ENCODE measurements around the gene DBNL. TPM values are rescaled to one million over a fixed set of nuclear protein-coding genes. Genes with fewer than 3 reads are reported as not detected.
"Not testable (repeated sequence)": the region's sequence is repeated elsewhere in the genome, so short reads cannot be mapped to it uniquely, and the experiment has no call there.

Gene DBNL
- total RNA-seq, 1 experiment from 2014 or later: 64.5 TPM

DNA sequence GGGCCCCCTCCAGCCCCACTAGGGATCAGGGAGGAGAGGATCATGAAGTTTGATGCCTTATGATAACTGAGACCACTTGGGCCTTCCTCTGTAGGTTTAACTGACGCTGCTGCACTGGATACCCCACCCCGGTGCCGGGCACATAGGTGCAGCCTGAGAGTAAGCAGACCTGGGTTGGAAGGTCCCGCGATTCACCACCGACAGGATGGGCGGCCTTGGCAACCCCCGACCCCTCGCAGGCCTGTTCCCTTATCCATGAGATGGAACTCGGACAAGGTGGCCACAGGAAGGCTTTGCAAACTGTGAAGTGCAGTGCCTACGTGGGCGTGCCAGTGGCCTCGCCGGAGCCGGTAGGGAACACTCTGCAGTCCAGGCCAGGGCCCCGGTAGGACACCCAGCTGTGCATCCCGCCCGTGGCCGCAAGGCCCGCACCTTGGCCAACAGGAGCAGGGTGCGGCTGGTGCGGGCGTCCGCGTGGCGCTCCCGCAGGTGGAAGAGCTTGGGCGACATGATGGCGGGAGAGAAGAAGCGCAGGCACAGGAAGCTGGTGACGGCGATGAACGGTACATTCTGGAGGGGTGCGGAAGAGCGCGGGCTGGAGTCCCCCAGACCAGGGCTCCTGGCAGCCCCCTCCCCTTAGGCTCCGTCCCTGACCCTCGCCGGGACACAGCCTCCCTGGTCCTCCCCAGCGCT lies 4.6 kb upstream of the DBNL start:
- POLR2A ChIA-PET (ENCODE audit: low non-redundant PET); BruUV-seq (replicated peaks); intact Hi-C loops (cut with micrococcal nuclease; ENCODE audit: unreplicated experiment): not testable (repeated sequence)

DNA sequence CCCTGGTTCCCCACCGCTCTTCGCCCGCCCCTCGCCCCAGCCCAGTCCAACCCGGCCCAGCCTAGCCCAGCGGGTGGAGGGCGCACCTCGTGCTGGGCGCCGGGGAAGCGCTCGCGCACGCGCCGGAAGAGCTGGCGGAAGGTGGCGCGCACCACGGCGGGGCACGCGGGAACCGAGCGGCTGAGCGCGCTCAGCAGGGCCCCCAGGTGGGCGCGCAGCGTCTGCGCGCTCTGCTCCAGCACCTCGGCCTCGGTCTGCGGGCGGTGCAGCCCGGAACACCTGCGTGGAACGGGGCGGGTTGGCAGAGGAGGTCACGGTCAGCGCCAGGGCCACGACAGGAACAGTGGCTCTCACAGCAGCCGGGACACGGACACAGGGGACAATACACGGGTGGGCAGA lies 4.0 kb upstream of the DBNL start:
- H3K9me3 ChIP-seq (ENCODE audit: low read depth, low read length, poor library complexity, severe bottlenecking); H3K4me3 ChIP-seq (ENCODE audit: low read depth, low read length, poor library complexity, severe bottlenecking); intact Hi-C loops (cut with micrococcal nuclease; ENCODE audit: unreplicated experiment); H3K27ac ChIP-seq (ENCODE audit: low read depth, low read length, poor library complexity, severe bottlenecking); DNase-seq (ENCODE audit: low spot score); H3K36me3 ChIP-seq (ENCODE audit: insufficient read depth, low read length, poor library complexity, severe bottlenecking); H3K4me1 ChIP-seq (ENCODE audit: insufficient read depth, low read length, poor library complexity, severe bottlenecking); H3K27me3 ChIP-seq (replicated peaks; ENCODE audit: insufficient read depth, low read depth, low read length, poor library complexity); BruUV-seq (replicated peaks); CTCF ChIA-PET; POLR2A ChIA-PET (ENCODE audit: low non-redundant PET): not testable (repeated sequence)

More for the DNA sequence above, 4.6 kb upstream of the DBNL start:
- H3K27ac ChIP-seq (ENCODE audit: low read depth, low read length, poor library complexity, severe bottlenecking); H3K36me3 ChIP-seq (ENCODE audit: insufficient read depth, low read length, poor library complexity, severe bottlenecking); H3K9me3 ChIP-seq (ENCODE audit: low read depth, low read length, poor library complexity, severe bottlenecking); H3K4me3 ChIP-seq (ENCODE audit: low read depth, low read length, poor library complexity, severe bottlenecking); CTCF ChIA-PET; DNase-seq (ENCODE audit: low spot score); H3K4me1 ChIP-seq (ENCODE audit: insufficient read depth, low read length, poor library complexity, severe bottlenecking); H3K27me3 ChIP-seq (replicated peaks; ENCODE audit: insufficient read depth, low read depth, low read length, poor library complexity): not testable (repeated sequence)

DNA sequence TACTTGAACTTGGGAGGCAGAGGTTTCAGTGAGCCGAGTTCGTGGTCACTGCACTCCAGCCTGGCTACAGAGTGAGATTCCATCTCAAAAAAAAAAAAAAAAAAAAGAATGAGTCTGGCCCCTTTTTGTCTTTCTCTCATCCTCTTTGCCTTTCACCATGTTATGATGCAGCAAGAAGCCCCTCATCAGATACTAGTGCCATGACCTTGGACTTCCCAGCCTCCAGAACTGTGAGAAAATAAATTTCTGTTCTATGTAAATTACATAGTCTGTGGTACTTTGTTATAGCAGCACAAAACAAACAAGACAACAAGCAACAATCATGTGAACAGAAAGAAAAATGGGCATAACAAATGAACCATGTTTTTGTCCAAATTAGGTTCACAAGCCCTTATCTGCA lies 2.3 kb upstream of the DBNL start:
- Histone ChIP-seq H3K9me3 (ENCODE audit: low read depth, low read length, poor library complexity, severe bottlenecking) (no peaks in the 10 kb centered on the region), H3K27ac (ENCODE audit: low read depth, low read length, poor library complexity, severe bottlenecking) (no peak overlapping the region), H3K27me3 (replicated peaks; ENCODE audit: insufficient read depth, low read depth, low read length, poor library complexity) (no peaks in the 10 kb centered on the region), H3K36me3 (ENCODE audit: insufficient read depth, low read length, poor library complexity, severe bottlenecking) (peaks cover 7% of the 10 kb centered on the region), H3K4me1 (ENCODE audit: insufficient read depth, low read length, poor library complexity, severe bottlenecking) (peaks cover 8% of the 10 kb centered on the region), H3K4me3 (ENCODE audit: low read depth, low read length, poor library complexity, severe bottlenecking) (no peak overlapping the region)
- ChIA-PET CTCF (no interaction called here), POLR2A (ENCODE audit: low non-redundant PET) (no interaction called here)
- no peak for TF ChIP-seq EZH2 (IDR thresholded peaks at IDR 0.05; ENCODE audit: borderline replicate concordance, low read depth, low read length, poor library complexity, severe bottlenecking)
- TF ChIP-seq, protein P1, sequence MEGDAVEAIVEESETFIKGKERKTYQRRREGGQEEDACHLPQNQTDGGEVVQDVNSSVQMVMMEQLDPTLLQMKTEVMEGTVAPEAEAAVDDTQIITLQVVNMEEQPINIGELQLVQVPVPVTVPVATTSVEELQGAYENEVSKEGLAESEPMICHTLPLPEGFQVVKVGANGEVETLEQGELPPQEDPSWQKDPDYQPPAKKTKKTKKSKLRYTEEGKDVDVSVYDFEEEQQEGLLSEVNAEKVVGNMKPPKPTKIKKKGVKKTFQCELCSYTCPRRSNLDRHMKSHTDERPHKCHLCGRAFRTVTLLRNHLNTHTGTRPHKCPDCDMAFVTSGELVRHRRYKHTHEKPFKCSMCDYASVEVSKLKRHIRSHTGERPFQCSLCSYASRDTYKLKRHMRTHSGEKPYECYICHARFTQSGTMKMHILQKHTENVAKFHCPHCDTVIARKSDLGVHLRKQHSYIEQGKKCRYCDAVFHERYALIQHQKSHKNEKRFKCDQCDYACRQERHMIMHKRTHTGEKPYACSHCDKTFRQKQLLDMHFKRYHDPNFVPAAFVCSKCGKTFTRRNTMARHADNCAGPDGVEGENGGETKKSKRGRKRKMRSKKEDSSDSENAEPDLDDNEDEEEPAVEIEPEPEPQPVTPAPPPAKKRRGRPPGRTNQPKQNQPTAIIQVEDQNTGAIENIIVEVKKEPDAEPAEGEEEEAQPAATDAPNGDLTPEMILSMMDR (conservative IDR thresholded peaks at IDR 0.05; ENCODE audit: low read depth, low read length): no peak
- intact Hi-C loops (cut with micrococcal nuclease; ENCODE audit: unreplicated experiment): no loop called here
- no peak for DNase-seq (ENCODE audit: low spot score)
- no TSS peak for BruUV-seq (replicated peaks)

DNA sequence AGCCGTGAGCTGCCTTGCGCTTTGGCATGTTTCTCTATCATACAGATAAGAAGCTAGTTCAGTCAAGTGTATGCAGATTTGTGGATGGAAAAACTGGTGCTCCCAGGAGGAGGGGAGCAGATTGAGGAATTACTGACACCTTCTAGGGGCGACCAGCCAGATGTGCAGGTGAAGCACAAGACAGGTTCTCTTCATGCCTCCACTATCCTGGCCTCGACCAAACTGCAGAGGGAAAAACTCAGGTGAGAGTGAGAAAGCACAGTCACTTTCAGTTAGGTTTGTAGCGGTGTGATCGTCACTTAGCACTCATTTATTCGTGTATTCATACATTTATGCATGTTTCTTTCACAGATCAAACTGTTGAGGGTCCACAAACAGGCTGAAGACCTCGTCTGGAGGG lies 600 bp upstream of the DBNL start:
- ChIA-PET POLR2A (ENCODE audit: low non-redundant PET) (no interaction called here), CTCF (no interaction called here)
- Histone ChIP-seq H3K9me3 (ENCODE audit: low read depth, low read length, poor library complexity, severe bottlenecking) (no peaks in the 10 kb centered on the region), H3K36me3 (ENCODE audit: insufficient read depth, low read length, poor library complexity, severe bottlenecking) (peaks cover 7% of the 10 kb centered on the region), H3K27me3 (replicated peaks; ENCODE audit: insufficient read depth, low read depth, low read length, poor library complexity) (no peaks in the 10 kb centered on the region), H3K4me3 (ENCODE audit: low read depth, low read length, poor library complexity, severe bottlenecking) (peak overlapping the region; percentile 90), H3K4me1 (ENCODE audit: insufficient read depth, low read length, poor library complexity, severe bottlenecking) (peaks cover 8% of the 10 kb centered on the region), H3K27ac (ENCODE audit: low read depth, low read length, poor library complexity, severe bottlenecking) (peak overlapping the region; percentile 79)
- DNase-seq (ENCODE audit: low spot score): no peak
- intact Hi-C loops (cut with micrococcal nuclease; ENCODE audit: unreplicated experiment): no loop called here
- BruUV-seq (replicated peaks): TSS peak; percentile 86
- TF ChIP-seq, protein P1 (conservative IDR thresholded peaks at IDR 0.05; ENCODE audit: low read depth, low read length): no peak
- no peak for TF ChIP-seq EZH2 (IDR thresholded peaks at IDR 0.05; ENCODE audit: borderline replicate concordance, low read depth, low read length, poor library complexity, severe bottlenecking)

Data from A673 (cell line).